IMR-90 (cell line): ENCODE results near the gene MKNK2.

Experiments
- BHLHE40 ChIP-seq: fragments of 150-350 bp; IDR thresholded peaks from 2 replicates; pipeline ENCODE4 v1.6.1; 2016; ENCODE audit warnings: mild to moderate bottlenecking, low read depth, low read length
- POLR2A ChIP-seq: IDR thresholded peaks from 2 replicates; pipeline ENCODE4 v1.6.1; 2012; ENCODE audit warnings: mild to moderate bottlenecking, low read depth, low read length
- TF ChIP-seq, protein P1 (sequence below): conservative IDR thresholded peaks from 2 replicates; pipeline ENCODE4 v1.5.1; 2012; ENCODE audit warnings: mild to moderate bottlenecking, low read depth, low read length, improper control_type of control experiment

DNA sequence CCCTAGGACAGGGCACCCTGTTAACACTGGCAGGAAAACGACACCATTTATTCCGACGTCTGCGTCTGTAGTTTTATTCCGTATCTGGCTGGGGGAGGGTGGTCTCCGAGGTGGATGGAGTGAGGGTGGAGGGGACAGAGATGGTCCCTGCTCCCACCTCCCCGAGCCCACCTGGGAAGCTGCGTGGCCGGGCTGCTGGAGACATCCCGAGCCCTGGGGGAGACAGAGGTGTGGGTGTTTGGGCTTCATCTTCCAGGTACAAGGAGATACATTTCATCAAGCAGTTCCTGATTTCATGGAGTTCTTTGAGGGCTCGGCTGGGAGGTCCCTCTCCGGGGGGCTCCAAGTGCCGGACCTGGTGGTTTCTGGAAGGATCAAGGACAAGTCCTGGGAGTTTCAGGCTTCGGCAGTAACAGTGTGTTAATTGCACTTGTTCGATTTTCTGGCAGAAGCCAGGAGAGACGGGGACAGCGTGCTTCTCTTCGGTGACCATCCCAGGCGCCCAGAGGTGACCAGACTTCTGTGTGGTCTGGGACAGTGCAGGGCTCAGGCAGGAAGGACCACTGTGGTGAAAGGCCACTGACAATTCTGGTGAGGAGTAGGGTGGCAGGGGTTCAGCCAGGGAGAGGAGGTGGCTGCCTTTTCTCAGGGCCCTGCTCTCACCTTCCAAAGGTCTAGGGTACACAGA lies 20.1 kb upstream of the MKNK2 start:
- no peak for TF ChIP-seq POLR2A
- TF ChIP-seq, protein P1, sequence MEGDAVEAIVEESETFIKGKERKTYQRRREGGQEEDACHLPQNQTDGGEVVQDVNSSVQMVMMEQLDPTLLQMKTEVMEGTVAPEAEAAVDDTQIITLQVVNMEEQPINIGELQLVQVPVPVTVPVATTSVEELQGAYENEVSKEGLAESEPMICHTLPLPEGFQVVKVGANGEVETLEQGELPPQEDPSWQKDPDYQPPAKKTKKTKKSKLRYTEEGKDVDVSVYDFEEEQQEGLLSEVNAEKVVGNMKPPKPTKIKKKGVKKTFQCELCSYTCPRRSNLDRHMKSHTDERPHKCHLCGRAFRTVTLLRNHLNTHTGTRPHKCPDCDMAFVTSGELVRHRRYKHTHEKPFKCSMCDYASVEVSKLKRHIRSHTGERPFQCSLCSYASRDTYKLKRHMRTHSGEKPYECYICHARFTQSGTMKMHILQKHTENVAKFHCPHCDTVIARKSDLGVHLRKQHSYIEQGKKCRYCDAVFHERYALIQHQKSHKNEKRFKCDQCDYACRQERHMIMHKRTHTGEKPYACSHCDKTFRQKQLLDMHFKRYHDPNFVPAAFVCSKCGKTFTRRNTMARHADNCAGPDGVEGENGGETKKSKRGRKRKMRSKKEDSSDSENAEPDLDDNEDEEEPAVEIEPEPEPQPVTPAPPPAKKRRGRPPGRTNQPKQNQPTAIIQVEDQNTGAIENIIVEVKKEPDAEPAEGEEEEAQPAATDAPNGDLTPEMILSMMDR: no peak
- TF ChIP-seq BHLHE40: no peak
